Measurements from ENCODE around the gene DOLK. TPM values are rescaled to one million over a fixed set of nuclear protein-coding genes. Genes with fewer than 3 reads are reported as not detected.
A peak's percentile ranks its signal among the peaks of the same experiment; 100 is the strongest.

The DOLK gene
- total RNA-seq, 2 experiments from 2014 or later = 5.7 TPM

DNA sequence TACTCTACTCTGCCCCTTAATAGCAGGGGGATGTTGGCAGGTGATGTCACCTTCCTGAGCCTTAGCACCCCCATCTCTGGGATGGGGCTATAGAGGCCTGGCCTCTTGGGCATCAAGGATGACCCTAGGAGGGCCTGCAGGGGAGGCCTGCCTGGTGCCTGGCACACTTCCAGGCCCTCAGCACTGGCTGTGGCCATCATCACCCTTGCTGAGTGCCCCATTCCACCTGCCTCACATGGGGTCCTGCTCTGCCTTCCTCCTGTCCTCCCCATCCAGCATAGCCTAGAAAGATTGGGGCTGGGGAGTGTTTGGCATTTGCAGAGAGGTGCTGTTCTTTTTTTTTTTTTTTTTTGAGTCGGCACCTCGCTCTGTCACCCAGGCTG is 44.3 kb downstream of the DOLK start:
- POLR2A ChIA-PET = interaction anchor here (0.6 to 2.0 kb wide), 4 partner anchors 9 to 246 kb away, joined by 3 to 15 read pairs (median 8); partner anchors contain the start of genes DYNC2I2, KYAT1 and LRRC8A
- Mint-ChIP-seq H3K27me3 (no peaks in the 10 kb centered on the region), H3K4me3 (no peak overlapping the region), H3K4me1 (ENCODE audit: low read depth) (peaks cover 60% of the 10 kb centered on the region), H3K27ac (peak overlapping the region; percentile 91), H3K9me3 (no peaks in the 10 kb centered on the region), H3K36me3 (ENCODE audit: low read depth) (peaks cover 14% of the 10 kb centered on the region)
- peak; percentile 1 for ATAC-seq
- DNase-seq = no peak
- intact Hi-C loops (cut with micrococcal nuclease) = no loop called here
- TF ChIP-seq, protein P1, sequence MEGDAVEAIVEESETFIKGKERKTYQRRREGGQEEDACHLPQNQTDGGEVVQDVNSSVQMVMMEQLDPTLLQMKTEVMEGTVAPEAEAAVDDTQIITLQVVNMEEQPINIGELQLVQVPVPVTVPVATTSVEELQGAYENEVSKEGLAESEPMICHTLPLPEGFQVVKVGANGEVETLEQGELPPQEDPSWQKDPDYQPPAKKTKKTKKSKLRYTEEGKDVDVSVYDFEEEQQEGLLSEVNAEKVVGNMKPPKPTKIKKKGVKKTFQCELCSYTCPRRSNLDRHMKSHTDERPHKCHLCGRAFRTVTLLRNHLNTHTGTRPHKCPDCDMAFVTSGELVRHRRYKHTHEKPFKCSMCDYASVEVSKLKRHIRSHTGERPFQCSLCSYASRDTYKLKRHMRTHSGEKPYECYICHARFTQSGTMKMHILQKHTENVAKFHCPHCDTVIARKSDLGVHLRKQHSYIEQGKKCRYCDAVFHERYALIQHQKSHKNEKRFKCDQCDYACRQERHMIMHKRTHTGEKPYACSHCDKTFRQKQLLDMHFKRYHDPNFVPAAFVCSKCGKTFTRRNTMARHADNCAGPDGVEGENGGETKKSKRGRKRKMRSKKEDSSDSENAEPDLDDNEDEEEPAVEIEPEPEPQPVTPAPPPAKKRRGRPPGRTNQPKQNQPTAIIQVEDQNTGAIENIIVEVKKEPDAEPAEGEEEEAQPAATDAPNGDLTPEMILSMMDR (IDR thresholded peaks at IDR 0.05) = no peak
- CTCF ChIA-PET = no interaction called here

DNA sequence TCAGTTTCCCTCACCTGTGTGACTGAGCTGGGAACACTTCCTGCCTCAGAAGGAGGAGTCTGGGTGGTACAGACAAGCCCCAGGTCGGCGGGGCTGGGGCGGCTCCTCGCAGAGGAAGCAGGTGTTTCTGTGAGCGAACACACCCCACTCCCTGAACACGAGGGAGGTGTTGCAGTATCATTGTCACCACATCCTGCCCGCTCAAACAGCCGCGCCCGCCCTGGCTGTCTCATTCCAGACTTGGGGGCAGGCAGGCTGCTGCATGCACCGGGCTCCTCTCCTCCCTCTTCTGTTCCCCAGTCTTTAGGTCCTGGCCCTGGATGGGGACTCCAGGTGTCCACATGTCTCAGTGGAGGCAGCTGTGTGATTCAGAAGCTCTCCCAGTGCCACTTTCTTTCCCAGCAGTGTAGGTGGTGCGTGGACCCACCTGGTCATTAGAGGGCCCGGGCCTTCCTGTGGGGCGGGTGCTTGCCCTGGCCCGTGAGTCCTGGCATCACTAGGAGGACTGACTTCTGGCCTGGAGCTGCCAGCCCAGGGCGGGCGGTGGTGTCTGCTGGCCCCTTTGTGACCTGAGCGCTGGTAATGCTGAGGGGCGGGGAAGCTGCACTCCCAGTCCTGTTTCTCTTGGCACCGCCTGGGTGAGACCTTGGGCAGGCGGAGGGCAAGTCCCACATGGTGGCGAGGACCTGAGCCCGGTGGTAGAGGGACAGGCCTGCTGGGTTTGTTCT is 44.9 kb downstream of the DOLK start:
- ChIA-PET POLR2A (interaction anchor here (0.6 to 2.0 kb wide), 9 partner anchors 8 to 810 kb away, joined by 3 to 15 read pairs (median 4); partner anchors contain the start of genes KYAT1, LRRC8A and PHYHD1), CTCF (no interaction called here)
- intact Hi-C loops (cut with micrococcal nuclease) = no loop called here
- Mint-ChIP-seq H3K4me3 (peak overlapping the region; percentile 51), H3K27ac (peak overlapping the region; percentile 91), H3K27me3 (no peaks in the 10 kb centered on the region), H3K4me1 (ENCODE audit: low read depth) (peaks cover 64% of the 10 kb centered on the region), H3K9me3 (no peaks in the 10 kb centered on the region), H3K36me3 (ENCODE audit: low read depth) (peaks cover 12% of the 10 kb centered on the region)
- peak; percentile 90 for ATAC-seq
- TF ChIP-seq, protein P1 (IDR thresholded peaks at IDR 0.05) = no peak
- peak; percentile 94 for DNase-seq

- H3K9me3 Mint-ChIP-seq = no peaks in the 10 kb centered on the region
- TF ChIP-seq, protein P1 (IDR thresholded peaks at IDR 0.05) = no peak
- POLR2A ChIA-PET = interaction anchor here (0.7 to 2.0 kb wide), 7 partner anchors 9 to 809 kb away, joined by 3 to 15 read pairs (median 4); partner anchors contain the start of genes KYAT1, LRRC8A and PHYHD1
- H3K4me3 Mint-ChIP-seq = peak overlapping the region; percentile 51
- peaks cover 66% of the 10 kb centered on the region for H3K4me1 Mint-ChIP-seq (ENCODE audit: low read depth)
- peak overlapping the region; percentile 91 for H3K27ac Mint-ChIP-seq
- peaks cover 11% of the 10 kb centered on the region for H3K36me3 Mint-ChIP-seq (ENCODE audit: low read depth)
- H3K27me3 Mint-ChIP-seq = no peaks in the 10 kb centered on the region
- no peak for DNase-seq
- CTCF ChIA-PET = interaction anchor here (1.1 to 1.9 kb wide), 2 partner anchors 38 to 539 kb away, joined by 3 to 4 read pairs; no protein-coding TSS in a partner anchor
- ATAC-seq = peak; percentile 12
- intact Hi-C loops (cut with micrococcal nuclease) = no loop called here
Measured at GRCh38 chr9:128901822-128902221, 45.6 kb downstream of the DOLK start.

GRCh38 chr9:128901379-128901778 is 46.0 kb downstream of the DOLK start:
- Mint-ChIP-seq H3K4me3 (no peak overlapping the region), H3K9me3 (no peaks in the 10 kb centered on the region)
- POLR2A ChIA-PET = interaction anchor here (0.7 to 2.0 kb wide), 10 partner anchors 9 to 809 kb away, joined by 3 to 15 read pairs (median 4); partner anchors contain the start of genes KYAT1, LRRC8A and PHYHD1

More at GRCh38 chr9:128901379-128901778, 46.0 kb downstream of the DOLK start:
- H3K4me1 Mint-ChIP-seq (ENCODE audit: low read depth) = peaks cover 64% of the 10 kb centered on the region
- TF ChIP-seq, protein P1 (IDR thresholded peaks at IDR 0.05) = no peak
- peaks cover 12% of the 10 kb centered on the region for H3K36me3 Mint-ChIP-seq (ENCODE audit: low read depth)
- peak overlapping the region; percentile 34 for H3K27ac Mint-ChIP-seq
- CTCF ChIA-PET = interaction anchor here (1.0 to 1.9 kb wide), 4 partner anchors 26 to 539 kb away, joined by 3 to 7 read pairs (median 4); no protein-coding TSS in a partner anchor
- H3K27me3 Mint-ChIP-seq = no peaks in the 10 kb centered on the region
- ATAC-seq (no peak), DNase-seq (no peak)
- intact Hi-C loops (cut with micrococcal nuclease) = no loop called here

All from activated CD8-positive, alpha-beta T cell treated with anti-CD3 and anti-CD28 coated beads for 36 hours (primary cell).